GM06990 (cell line): ENCODE data around the gene BRD3.

Experiments
- DNase-seq: peaks from one replicate; pipeline ENCODE4 v3.0.0-alpha.2; 2011; ENCODE audit not compliant: insufficient read length; ENCODE audit errors: extremely low read depth
- H3K27me3 ChIP-seq: replicated peaks from 2 replicates; pipeline ENCODE4 v1.6.0; 2011; ENCODE audit warnings: low read length; ENCODE audit not compliant: control insufficient read depth, insufficient read depth
- H3K36me3 ChIP-seq: 2 replicates; pipeline ENCODE4 v1.5.1; 2011; ENCODE audit warnings: low read length; ENCODE audit not compliant: control insufficient read depth, insufficient read depth
- H3K4me3 ChIP-seq: replicated peaks from 2 replicates; pipeline ENCODE4 v1.5.1; 2011; ENCODE audit warnings: low read depth, mild to moderate bottlenecking, control low read depth, low read length
- TF ChIP-seq, protein P1 (sequence below): IDR thresholded peaks from 2 replicates; pipeline ENCODE4 v1.5.1; 2011; ENCODE audit warnings: low read length, control low read depth, mild to moderate bottlenecking, inconsistent platforms; ENCODE audit not compliant: insufficient read depth, poor library complexity, severe bottlenecking

The BRD3 gene

DNA sequence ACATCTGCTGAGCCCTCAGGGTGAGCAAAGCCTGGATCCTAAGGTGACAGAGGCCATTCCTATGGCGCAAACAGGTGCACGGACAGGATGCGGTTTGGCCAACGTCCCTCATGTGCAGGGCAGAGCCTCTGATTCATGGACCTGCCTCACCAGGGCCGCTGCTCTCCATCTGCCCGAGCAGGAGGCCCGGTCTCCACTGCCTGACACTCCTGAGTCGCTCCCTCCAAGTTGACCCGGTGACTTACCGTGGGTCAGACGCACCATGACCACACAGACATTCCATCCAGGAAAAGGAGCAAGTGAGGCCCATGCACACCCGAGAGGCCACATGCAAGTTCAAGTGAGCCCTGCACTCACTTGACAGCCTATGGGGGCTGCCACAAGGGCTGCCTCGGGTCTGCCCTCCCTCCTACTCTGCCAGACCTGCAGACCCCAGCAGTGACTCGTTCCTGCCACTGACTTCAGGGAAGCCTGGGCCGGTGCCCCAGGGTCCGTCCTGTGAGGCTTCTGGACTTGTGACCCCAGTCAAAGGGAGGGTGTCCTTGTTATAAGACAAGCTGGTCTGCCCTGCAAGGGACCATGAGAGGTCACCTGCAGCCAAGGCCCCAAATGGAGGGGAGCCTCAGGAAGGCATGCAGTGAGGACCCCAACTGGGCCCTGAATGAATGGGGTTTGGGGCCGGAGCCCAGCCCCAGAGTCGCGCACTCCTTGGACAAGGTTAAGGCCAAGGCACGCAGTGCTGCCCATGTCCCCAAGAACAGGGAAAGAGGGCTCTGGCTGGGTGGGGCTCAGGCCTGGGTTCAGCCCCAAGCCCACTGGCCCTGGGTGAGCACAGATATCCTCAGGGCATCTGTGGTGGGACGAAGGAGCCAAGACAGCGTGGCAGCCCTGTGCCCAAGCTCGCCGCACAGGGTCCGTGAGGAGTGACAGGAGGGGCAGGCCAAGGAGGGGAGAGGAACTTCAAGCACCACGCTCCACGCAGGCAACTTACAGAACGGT, 32.5 kb downstream of the BRD3 start:
- peaks cover 27% of the 10 kb centered on the region for H3K36me3 ChIP-seq
- H3K27me3 ChIP-seq: no peaks in the 10 kb centered on the region
- H3K4me3 ChIP-seq: no peak overlapping the region
- TF ChIP-seq, protein P1, sequence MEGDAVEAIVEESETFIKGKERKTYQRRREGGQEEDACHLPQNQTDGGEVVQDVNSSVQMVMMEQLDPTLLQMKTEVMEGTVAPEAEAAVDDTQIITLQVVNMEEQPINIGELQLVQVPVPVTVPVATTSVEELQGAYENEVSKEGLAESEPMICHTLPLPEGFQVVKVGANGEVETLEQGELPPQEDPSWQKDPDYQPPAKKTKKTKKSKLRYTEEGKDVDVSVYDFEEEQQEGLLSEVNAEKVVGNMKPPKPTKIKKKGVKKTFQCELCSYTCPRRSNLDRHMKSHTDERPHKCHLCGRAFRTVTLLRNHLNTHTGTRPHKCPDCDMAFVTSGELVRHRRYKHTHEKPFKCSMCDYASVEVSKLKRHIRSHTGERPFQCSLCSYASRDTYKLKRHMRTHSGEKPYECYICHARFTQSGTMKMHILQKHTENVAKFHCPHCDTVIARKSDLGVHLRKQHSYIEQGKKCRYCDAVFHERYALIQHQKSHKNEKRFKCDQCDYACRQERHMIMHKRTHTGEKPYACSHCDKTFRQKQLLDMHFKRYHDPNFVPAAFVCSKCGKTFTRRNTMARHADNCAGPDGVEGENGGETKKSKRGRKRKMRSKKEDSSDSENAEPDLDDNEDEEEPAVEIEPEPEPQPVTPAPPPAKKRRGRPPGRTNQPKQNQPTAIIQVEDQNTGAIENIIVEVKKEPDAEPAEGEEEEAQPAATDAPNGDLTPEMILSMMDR: no peak
- DNase-seq: no peak

DNA sequence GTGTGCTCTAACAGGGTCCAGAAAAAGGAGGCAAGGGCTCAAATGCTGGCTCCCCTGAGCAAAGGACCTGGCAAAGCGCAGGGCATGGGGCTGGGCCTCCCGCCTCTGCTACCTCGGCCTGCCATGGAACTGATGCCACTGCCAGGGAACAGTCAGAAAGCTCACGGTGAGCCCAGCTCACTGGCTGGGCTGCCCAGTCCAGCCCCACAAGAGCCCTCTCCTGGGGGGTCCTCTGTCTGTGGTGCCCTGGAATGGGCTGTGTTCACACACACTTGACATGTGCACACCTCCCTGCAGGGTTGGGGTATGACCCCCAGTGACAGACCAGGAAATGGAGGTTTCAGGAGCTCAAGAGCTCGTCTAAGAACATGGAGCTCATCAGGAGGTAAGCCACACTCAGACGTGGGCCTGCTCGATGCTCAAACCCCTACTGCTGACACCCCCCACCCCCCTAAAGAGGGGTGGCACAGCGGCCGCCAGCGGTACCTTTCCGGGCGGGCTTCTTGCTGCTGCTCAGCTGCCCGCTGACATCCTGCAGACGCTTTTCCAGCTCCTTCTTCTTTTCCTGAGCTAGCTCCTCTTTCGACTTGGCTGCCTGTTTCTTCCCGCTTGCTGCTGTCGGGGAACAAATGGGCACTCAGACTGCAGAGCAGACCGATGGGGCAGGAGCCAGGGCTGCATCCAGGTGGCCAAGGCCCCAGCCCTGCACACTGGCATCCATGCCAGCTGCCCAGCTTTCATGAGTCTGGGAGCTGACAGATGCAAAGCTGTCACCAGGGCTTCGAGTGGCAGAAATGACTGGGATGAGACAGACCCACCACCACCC, 33.4 kb downstream of the BRD3 start:
- H3K4me3 ChIP-seq: no peak overlapping the region
- H3K36me3 ChIP-seq: peaks cover 26% of the 10 kb centered on the region
- TF ChIP-seq, protein P1: no peak
- DNase-seq: no peak
- no peaks in the 10 kb centered on the region for H3K27me3 ChIP-seq

- TF ChIP-seq, protein P1: no peak
- DNase-seq: no peak
- no peaks in the 10 kb centered on the region for H3K27me3 ChIP-seq
- H3K36me3 ChIP-seq: peaks cover 26% of the 10 kb centered on the region
- H3K4me3 ChIP-seq: no peak overlapping the region
Measured at GRCh38 chr9:134033516-134034214, 34.2 kb downstream of the BRD3 start.

- TF ChIP-seq, protein P1: no peak
- H3K27me3 ChIP-seq: no peaks in the 10 kb centered on the region
- H3K4me3 ChIP-seq: no peak overlapping the region
- peaks cover 26% of the 10 kb centered on the region for H3K36me3 ChIP-seq
- DNase-seq: no peak
Measured at GRCh38 chr9:134032456-134033222, 35.2 kb downstream of the BRD3 start.

DNA sequence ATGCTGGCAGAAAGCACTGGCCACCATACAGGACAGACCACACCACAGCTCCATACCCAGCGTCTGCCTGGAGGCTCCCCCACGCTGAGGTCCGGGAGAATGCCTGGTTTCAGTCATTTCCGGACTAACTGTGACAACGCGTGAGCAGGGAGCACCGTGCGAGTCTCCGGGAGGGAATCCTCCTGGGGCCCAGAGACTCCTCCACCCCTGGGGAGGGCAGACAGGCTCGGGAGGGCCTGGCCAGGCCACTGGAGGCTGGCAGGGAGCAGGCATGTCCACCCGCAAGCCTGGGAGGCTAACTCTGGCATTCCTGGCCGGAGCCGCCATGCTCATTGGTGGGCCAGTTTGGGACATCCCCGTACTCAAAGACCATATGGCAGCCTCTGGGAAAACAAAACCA, 36.0 kb downstream of the BRD3 start:
- Histone ChIP-seq H3K4me3 (no peak overlapping the region), H3K36me3 (peaks cover 26% of the 10 kb centered on the region), H3K27me3 (no peaks in the 10 kb centered on the region)
- DNase-seq: no peak
- TF ChIP-seq, protein P1: no peak
